NT2/D1 (cell line): ENCODE measurements around the gene KCNIP1.

Source experiments
- SUZ12 ChIP-seq: IDR thresholded peaks from 2 replicates; pipeline ENCODE4 v1.6.1; 2011; ENCODE audit not compliant: insufficient read length, insufficient read depth; ENCODE audit errors: extremely low read depth
- YY1 ChIP-seq: IDR thresholded peaks from 2 replicates; pipeline ENCODE4 v1.6.1; 2011; ENCODE audit not compliant: insufficient read length, insufficient read depth

GRCh38 chr5:170623576-170624181, 119.9 kb downstream of the KCNIP1 start:
- no peak for TF ChIP-seq YY1
- no peak for TF ChIP-seq SUZ12
